Measurements from ENCODE around the gene GADD45B.
"Not testable (repeated sequence)": the region's sequence is repeated elsewhere in the genome, so short reads cannot be mapped to it uniquely, and the experiment has no call there.

The GADD45B gene

GRCh38 chr19:2464389-2464788 lies 11.5 kb upstream of the GADD45B start:
- H3K27ac Mint-ChIP-seq (ENCODE audit: low read depth): no peak overlapping the region
- no peak for ATAC-seq (replicated peaks; ENCODE audit: extremely low read depth, poor library complexity, severe bottlenecking)
- H3K4me1 Mint-ChIP-seq: peaks cover 5% of the 10 kb centered on the region
- no peaks in the 10 kb centered on the region for H3K27me3 Mint-ChIP-seq
- no peaks in the 10 kb centered on the region for H3K36me3 Mint-ChIP-seq (ENCODE audit: insufficient read depth)
- no peak overlapping the region for H3K4me3 Mint-ChIP-seq
- no peaks in the 10 kb centered on the region for H3K9me3 Mint-ChIP-seq
- no peak for DNase-seq (ENCODE audit: low spot score in 2 of 2)

GRCh38 chr19:2468596-2468995 lies 7.3 kb upstream of the GADD45B start:
- Mint-ChIP-seq H3K36me3 (ENCODE audit: insufficient read depth) (no peaks in the 10 kb centered on the region), H3K4me3 (no peak overlapping the region), H3K27ac (ENCODE audit: low read depth) (no peak overlapping the region), H3K9me3 (no peaks in the 10 kb centered on the region), H3K4me1 (no peaks in the 10 kb centered on the region), H3K27me3 (no peaks in the 10 kb centered on the region)
- DNase-seq (ENCODE audit: low spot score in 2 of 2) (no peak), ATAC-seq (replicated peaks; ENCODE audit: extremely low read depth, poor library complexity, severe bottlenecking) (no peak)

GRCh38 chr19:2469102-2469914 lies 6.6 kb upstream of the GADD45B start:
- H3K4me1 Mint-ChIP-seq: no peaks in the 10 kb centered on the region
- H3K4me3 Mint-ChIP-seq: no peak overlapping the region
- H3K9me3 Mint-ChIP-seq: no peaks in the 10 kb centered on the region
- no peaks in the 10 kb centered on the region for H3K36me3 Mint-ChIP-seq (ENCODE audit: insufficient read depth)
- ATAC-seq (replicated peaks; ENCODE audit: extremely low read depth, poor library complexity, severe bottlenecking) (no peak), DNase-seq (ENCODE audit: low spot score in 2 of 2) (no peak)
- no peak overlapping the region for H3K27ac Mint-ChIP-seq (ENCODE audit: low read depth)
- H3K27me3 Mint-ChIP-seq: no peaks in the 10 kb centered on the region

GRCh38 chr19:2469915-2470200 lies 6.1 kb upstream of the GADD45B start:
- not testable (repeated sequence) for ATAC-seq (replicated peaks; ENCODE audit: extremely low read depth, poor library complexity, severe bottlenecking); H3K9me3 Mint-ChIP-seq; H3K4me1 Mint-ChIP-seq; H3K36me3 Mint-ChIP-seq (ENCODE audit: insufficient read depth); H3K4me3 Mint-ChIP-seq; DNase-seq (ENCODE audit: low spot score in 2 of 2); H3K27me3 Mint-ChIP-seq; H3K27ac Mint-ChIP-seq (ENCODE audit: low read depth)

GRCh38 chr19:2474232-2475017 lies 1.5 kb upstream of the GADD45B start:
- H3K27me3 Mint-ChIP-seq: no peaks in the 10 kb centered on the region
- H3K4me3 Mint-ChIP-seq: peak overlapping the region; percentile 99
- no peaks in the 10 kb centered on the region for H3K9me3 Mint-ChIP-seq
- H3K27ac Mint-ChIP-seq (ENCODE audit: low read depth): peak overlapping the region; percentile 98
- H3K36me3 Mint-ChIP-seq (ENCODE audit: insufficient read depth): peaks cover 38% of the 10 kb centered on the region
- peak; percentile 40 for ATAC-seq (replicated peaks; ENCODE audit: extremely low read depth, poor library complexity, severe bottlenecking)
- H3K4me1 Mint-ChIP-seq: peaks cover 33% of the 10 kb centered on the region
- peak; percentile 79 to 80 for DNase-seq (ENCODE audit: low spot score in 2 of 2)

GRCh38 chr19:2475018-2475701 lies 767 bp upstream of the GADD45B start:
- Mint-ChIP-seq H3K27me3 (no peaks in the 10 kb centered on the region), H3K4me1 (peaks cover 33% of the 10 kb centered on the region), H3K4me3 (peak overlapping the region; percentile 99), H3K27ac (ENCODE audit: low read depth) (peak overlapping the region; percentile 98), H3K36me3 (ENCODE audit: insufficient read depth) (peaks cover 38% of the 10 kb centered on the region), H3K9me3 (no peaks in the 10 kb centered on the region)
- ATAC-seq (replicated peaks; ENCODE audit: extremely low read depth, poor library complexity, severe bottlenecking) (peak; percentile 24), DNase-seq (ENCODE audit: low spot score in 2 of 2) (peak; percentile 35 to 41)

- Mint-ChIP-seq H3K4me3 (peak overlapping the region; percentile 99), H3K4me1 (peaks cover 33% of the 10 kb centered on the region), H3K9me3 (no peaks in the 10 kb centered on the region), H3K27ac (ENCODE audit: low read depth) (peak overlapping the region; percentile 98), H3K27me3 (no peaks in the 10 kb centered on the region), H3K36me3 (ENCODE audit: insufficient read depth) (peaks cover 38% of the 10 kb centered on the region)
- DNase-seq (ENCODE audit: low spot score in 2 of 2) (peak in 1 of 2 donors; percentile 35), ATAC-seq (replicated peaks; ENCODE audit: extremely low read depth, poor library complexity, severe bottlenecking) (peak; percentile 1)
These were observed 669 bp downstream of the GADD45B start for GRCh38 chr19:2476451-2477140.

GRCh38 chr19:2477141-2477710 lies 1.3 kb downstream of the GADD45B start:
- no peak for DNase-seq (ENCODE audit: low spot score in 2 of 2)
- ATAC-seq (replicated peaks; ENCODE audit: extremely low read depth, poor library complexity, severe bottlenecking): no peak
- H3K27ac Mint-ChIP-seq (ENCODE audit: low read depth): peak overlapping the region; percentile 98
- peaks cover 38% of the 10 kb centered on the region for H3K36me3 Mint-ChIP-seq (ENCODE audit: insufficient read depth)
- H3K4me1 Mint-ChIP-seq: peaks cover 33% of the 10 kb centered on the region
- H3K4me3 Mint-ChIP-seq: peak overlapping the region; percentile 99
- H3K27me3 Mint-ChIP-seq: no peaks in the 10 kb centered on the region
- no peaks in the 10 kb centered on the region for H3K9me3 Mint-ChIP-seq

GRCh38 chr19:2477732-2478191 lies 1.8 kb downstream of the GADD45B start:
- no peak for ATAC-seq (replicated peaks; ENCODE audit: extremely low read depth, poor library complexity, severe bottlenecking)

GRCh38 chr19:2478278-2478755 lies 2.4 kb downstream of the GADD45B start:
- Mint-ChIP-seq H3K4me3 (peak overlapping the region; percentile 99), H3K4me1 (peaks cover 33% of the 10 kb centered on the region), H3K36me3 (ENCODE audit: insufficient read depth) (peaks cover 38% of the 10 kb centered on the region), H3K27me3 (no peaks in the 10 kb centered on the region), H3K27ac (ENCODE audit: low read depth) (peak overlapping the region; percentile 98), H3K9me3 (no peaks in the 10 kb centered on the region)
- DNase-seq (ENCODE audit: low spot score in 2 of 2) (peak; percentile 39 to 54), ATAC-seq (replicated peaks; ENCODE audit: extremely low read depth, poor library complexity, severe bottlenecking) (peak; percentile 40)

More at GRCh38 chr19:2477732-2478191, 1.8 kb downstream of the GADD45B start:
- H3K9me3 Mint-ChIP-seq: no peaks in the 10 kb centered on the region
- H3K4me1 Mint-ChIP-seq: peaks cover 33% of the 10 kb centered on the region
- H3K36me3 Mint-ChIP-seq (ENCODE audit: insufficient read depth): peaks cover 38% of the 10 kb centered on the region
- no peak for DNase-seq (ENCODE audit: low spot score in 2 of 2)
- H3K27ac Mint-ChIP-seq (ENCODE audit: low read depth): peak overlapping the region; percentile 98
- peak overlapping the region; percentile 99 for H3K4me3 Mint-ChIP-seq
- no peaks in the 10 kb centered on the region for H3K27me3 Mint-ChIP-seq

- Mint-ChIP-seq H3K4me1 (peaks cover 33% of the 10 kb centered on the region), H3K9me3 (peaks cover 4% of the 10 kb centered on the region), H3K27ac (ENCODE audit: low read depth) (peak overlapping the region; percentile 98), H3K27me3 (no peaks in the 10 kb centered on the region), H3K36me3 (ENCODE audit: insufficient read depth) (peaks cover 38% of the 10 kb centered on the region), H3K4me3 (peak overlapping the region; percentile 99)
- DNase-seq (ENCODE audit: low spot score in 2 of 2): peak; percentile 47 to 57
- ATAC-seq (replicated peaks; ENCODE audit: extremely low read depth, poor library complexity, severe bottlenecking): peak; percentile 25
These were observed 3.0 kb downstream of the GADD45B start for GRCh38 chr19:2478756-2479555.
